Calu3 (cell line): ENCODE measurements around the gene SPTBN1. TPM values are rescaled to one million over a fixed set of nuclear protein-coding genes. Genes with fewer than 3 reads are reported as not detected.

Experiments
- BruUV-seq: library from RNA; stranded (reverse); fragments of 400-500 nt; replicated peaks from 2 replicates; lab custom pipeline; 2021; lab: Mats Ljungman, UMichigan
- CTCF ChIA-PET: fragments of 300-600 bp; sonication (Branson Sonifier 250); formaldehyde crosslinking; loops from one replicate; lab custom pipeline; 2022; ENCODE audit warnings: antibody characterized with exemption; lab: Charles Lee
- DNase-seq: peaks from one replicate; pipeline ENCODE4 v3.0.0; 2022
- H3K27ac Mint-ChIP-seq: one replicate; pipeline ENCODE4 v1.8.0; 2022; ENCODE audit warnings: mixed read lengths; ENCODE audit not compliant: unreplicated experiment
- H3K27me3 Mint-ChIP-seq: one replicate; pipeline ENCODE4 v1.8.0; 2022; ENCODE audit warnings: mixed read lengths; ENCODE audit not compliant: unreplicated experiment
- H3K36me3 Mint-ChIP-seq: one replicate; pipeline ENCODE4 v1.8.0; 2022; ENCODE audit warnings: mild to moderate bottlenecking, moderate library complexity, mixed read lengths; ENCODE audit not compliant: insufficient read depth, unreplicated experiment
- H3K4me1 Mint-ChIP-seq: one replicate; pipeline ENCODE4 v1.8.0; 2022; ENCODE audit warnings: mild to moderate bottlenecking, low read depth, mixed read lengths; ENCODE audit not compliant: unreplicated experiment
- H3K4me3 Mint-ChIP-seq: one replicate; pipeline ENCODE4 v1.8.0; 2022; ENCODE audit warnings: mild to moderate bottlenecking, low read depth, moderate library complexity, mixed read lengths; ENCODE audit not compliant: unreplicated experiment
- H3K9me3 Mint-ChIP-seq: one replicate; pipeline ENCODE4 v1.8.0; 2022; ENCODE audit warnings: low read depth, mixed read lengths; ENCODE audit not compliant: unreplicated experiment
- CTCF ChIP-seq: fragments of 200-600 bp; IDR thresholded peaks from one replicate; pipeline ENCODE4 v1.8.0; 2022; ENCODE audit warnings: antibody characterized with exemption; ENCODE audit not compliant: unreplicated experiment
- intact Hi-C: fragments of 100-400 bp; cut with micrococcal nuclease; formaldehyde crosslinking; loops from one replicate; pipeline ENCODE4 v1.10.0; 2022; ENCODE audit not compliant: unreplicated experiment
- total RNA-seq: library from RNA; stranded (reverse); gene quantifications from 2 replicates; pipeline ENCODE4 v1.2.3, GENCODE V29; 2022

SPTBN1 gene
- total RNA-seq, 1 experiment from 2014 or later, result 611 TPM

DNA sequence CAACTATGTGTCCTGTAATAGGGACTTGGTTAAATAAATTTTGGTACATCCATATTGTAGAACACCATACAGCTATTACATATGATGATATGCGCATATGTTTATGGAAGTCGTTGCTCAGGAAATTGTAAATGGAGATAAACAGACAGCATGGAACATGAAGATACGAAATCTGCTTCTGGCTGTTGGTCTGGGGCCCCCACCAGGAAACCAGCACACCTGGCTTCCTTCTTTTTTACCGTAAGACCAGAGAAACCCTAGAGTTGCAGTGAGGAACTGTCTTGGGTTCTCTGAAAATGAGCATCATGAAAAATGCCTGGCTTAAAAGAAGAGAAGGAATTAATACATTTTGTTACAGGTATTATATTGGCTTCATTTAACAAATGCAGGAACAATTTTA lies 40.8 kb downstream of the SPTBN1 start:
- peaks cover 12% of the 10 kb centered on the region for H3K4me1 Mint-ChIP-seq
- CTCF ChIA-PET, result no interaction called here
- H3K27ac Mint-ChIP-seq, result no peak overlapping the region
- H3K36me3 Mint-ChIP-seq, result no peaks in the 10 kb centered on the region
- H3K27me3 Mint-ChIP-seq, result no peaks in the 10 kb centered on the region
- TF ChIP-seq CTCF, result no peak
- no TSS peak for BruUV-seq
- no peaks in the 10 kb centered on the region for H3K9me3 Mint-ChIP-seq
- DNase-seq, result no peak
- intact Hi-C loops, result no loop called here
- H3K4me3 Mint-ChIP-seq, result no peak overlapping the region

DNA sequence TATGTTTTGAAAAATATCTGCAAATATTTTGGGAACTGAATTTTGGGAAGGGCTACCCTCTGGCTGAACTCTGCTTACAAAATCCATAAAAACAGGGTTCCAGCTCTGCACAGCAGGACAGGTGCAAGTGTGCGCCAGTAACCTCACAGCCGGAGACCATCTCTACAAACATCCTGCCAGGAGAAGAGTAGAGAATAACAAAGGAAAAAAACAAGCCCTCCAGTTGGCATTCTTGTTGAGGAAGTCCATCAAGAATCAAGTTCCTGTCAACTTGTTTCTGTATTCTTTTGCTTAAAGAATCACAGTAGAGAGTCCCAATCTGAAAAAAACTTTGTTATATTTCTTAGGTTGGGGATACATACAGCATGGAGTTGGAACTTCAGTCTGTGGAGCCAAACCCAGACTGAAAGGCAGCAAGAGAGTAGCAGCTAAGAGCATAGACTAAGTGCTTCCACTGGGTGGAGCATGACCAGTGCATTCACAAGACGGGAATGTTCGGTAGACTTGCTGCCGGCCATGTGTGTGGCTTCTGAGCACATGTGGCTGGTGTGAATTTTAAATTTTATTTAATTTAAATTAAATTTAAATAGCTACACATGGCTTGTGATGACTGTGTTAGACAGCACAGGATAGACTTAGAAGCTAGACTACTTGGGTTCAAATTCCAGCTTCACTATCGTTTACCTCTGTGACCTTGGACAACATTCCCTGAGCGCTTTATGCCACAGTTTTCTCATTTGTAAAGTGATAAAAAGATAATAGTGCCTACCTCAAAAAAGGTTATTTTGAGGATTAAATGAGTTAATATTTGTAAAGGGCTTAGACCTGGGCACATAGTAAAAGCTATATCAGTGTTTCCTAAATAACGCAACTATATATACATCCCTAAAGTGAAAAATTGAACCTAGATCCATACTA lies 41.9 kb downstream of the SPTBN1 start:
- intact Hi-C loops, result no loop called here
- Mint-ChIP-seq H3K27ac (no peak overlapping the region), H3K4me1 (peaks cover 12% of the 10 kb centered on the region), H3K36me3 (no peaks in the 10 kb centered on the region), H3K4me3 (no peak overlapping the region), H3K9me3 (no peaks in the 10 kb centered on the region), H3K27me3 (no peaks in the 10 kb centered on the region)
- no TSS peak for BruUV-seq
- CTCF ChIA-PET, result interaction anchor here (0.8 to 1.0 kb wide), 2 partner anchors 206 to 291 kb away, joined by 3 read pairs; no protein-coding TSS in a partner anchor
- DNase-seq, result peak; percentile 25
- peak; percentile 19 for TF ChIP-seq CTCF

GRCh38 chr2:54499661-54500060 lies 43.5 kb downstream of the SPTBN1 start:
- H3K27ac Mint-ChIP-seq, result no peak overlapping the region
- H3K4me3 Mint-ChIP-seq, result no peak overlapping the region
- CTCF ChIA-PET, result no interaction called here
- BruUV-seq, result no TSS peak
- intact Hi-C loops, result loop anchor here (5.0 kb wide), 1 partner anchor 292 kb away; no protein-coding TSS in a partner anchor
- no peaks in the 10 kb centered on the region for H3K9me3 Mint-ChIP-seq
- TF ChIP-seq CTCF, result no peak
- H3K27me3 Mint-ChIP-seq, result no peaks in the 10 kb centered on the region
- no peaks in the 10 kb centered on the region for H3K36me3 Mint-ChIP-seq
- peaks cover 20% of the 10 kb centered on the region for H3K4me1 Mint-ChIP-seq
- DNase-seq, result no peak

GRCh38 chr2:54500404-54501205 lies 44.5 kb downstream of the SPTBN1 start:
- CTCF ChIA-PET, result no interaction called here
- Mint-ChIP-seq H3K9me3 (no peaks in the 10 kb centered on the region), H3K36me3 (no peaks in the 10 kb centered on the region), H3K4me3 (no peak overlapping the region), H3K27me3 (no peaks in the 10 kb centered on the region), H3K4me1 (peaks cover 20% of the 10 kb centered on the region), H3K27ac (no peak overlapping the region)
- TF ChIP-seq CTCF, result no peak
- no TSS peak for BruUV-seq
- intact Hi-C loops, result loop anchor here (5.0 kb wide), 1 partner anchor 293 kb away; no protein-coding TSS in a partner anchor
- no peak for DNase-seq
